A549 (cell line): ENCODE results near the gene VPS13A.

Experiments
- BCL3 ChIP-seq: fragments of >200 bp; sonication (Bioruptor Twin); formaldehyde crosslinking; IDR thresholded peaks from 3 replicates; pipeline ENCODE4 v1.6.1; 2016
- JUNB ChIP-seq: fragments of >200 bp; sonication (Bioruptor Twin); formaldehyde crosslinking; IDR thresholded peaks from 2 replicates; pipeline ENCODE4 v1.6.1; 2016
- MAFK ChIP-seq: fragments of 450-650 bp; IDR thresholded peaks from 2 replicates; pipeline ENCODE4 v1.6.1; 2014; ENCODE audit not compliant: partially characterized antibody
- MAX ChIP-seq: IDR thresholded peaks from 2 replicates; pipeline ENCODE4 v1.6.1; 2012
- TF ChIP-seq, protein P1 (sequence below): fragments of >200 bp; sonication (Bioruptor Twin); formaldehyde crosslinking; IDR thresholded peaks from 3 replicates; pipeline ENCODE4 v1.5.1; 2016

DNA sequence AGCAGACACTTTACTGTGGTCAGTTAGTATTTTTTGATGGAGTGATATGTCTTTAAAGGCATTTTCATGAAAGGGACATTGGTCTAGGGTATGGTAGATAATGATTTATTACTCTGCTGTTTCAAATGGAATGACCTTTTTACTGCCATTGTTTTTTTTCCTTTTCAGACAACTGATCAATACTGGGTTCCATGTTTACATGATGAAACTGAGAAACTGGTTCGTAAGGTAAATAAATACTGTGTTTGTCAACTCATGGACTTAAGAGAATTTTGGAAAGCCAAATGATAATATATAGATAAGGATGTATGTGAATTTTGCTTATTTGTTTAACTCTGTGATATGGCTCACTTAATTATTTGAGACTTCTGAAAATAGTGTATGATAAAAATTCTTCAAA lies 35.5 kb downstream of the VPS13A start:
- TF ChIP-seq, protein P1, sequence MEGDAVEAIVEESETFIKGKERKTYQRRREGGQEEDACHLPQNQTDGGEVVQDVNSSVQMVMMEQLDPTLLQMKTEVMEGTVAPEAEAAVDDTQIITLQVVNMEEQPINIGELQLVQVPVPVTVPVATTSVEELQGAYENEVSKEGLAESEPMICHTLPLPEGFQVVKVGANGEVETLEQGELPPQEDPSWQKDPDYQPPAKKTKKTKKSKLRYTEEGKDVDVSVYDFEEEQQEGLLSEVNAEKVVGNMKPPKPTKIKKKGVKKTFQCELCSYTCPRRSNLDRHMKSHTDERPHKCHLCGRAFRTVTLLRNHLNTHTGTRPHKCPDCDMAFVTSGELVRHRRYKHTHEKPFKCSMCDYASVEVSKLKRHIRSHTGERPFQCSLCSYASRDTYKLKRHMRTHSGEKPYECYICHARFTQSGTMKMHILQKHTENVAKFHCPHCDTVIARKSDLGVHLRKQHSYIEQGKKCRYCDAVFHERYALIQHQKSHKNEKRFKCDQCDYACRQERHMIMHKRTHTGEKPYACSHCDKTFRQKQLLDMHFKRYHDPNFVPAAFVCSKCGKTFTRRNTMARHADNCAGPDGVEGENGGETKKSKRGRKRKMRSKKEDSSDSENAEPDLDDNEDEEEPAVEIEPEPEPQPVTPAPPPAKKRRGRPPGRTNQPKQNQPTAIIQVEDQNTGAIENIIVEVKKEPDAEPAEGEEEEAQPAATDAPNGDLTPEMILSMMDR = no peak
- TF ChIP-seq MAX (no peak), MAFK (no peak), JUNB (no peak), BCL3 (no peak)
